H9 (cell line): Measurements from ENCODE around the gene THSD4. TPM values are rescaled to one million over a fixed set of nuclear protein-coding genes. Genes with fewer than 3 reads are reported as not detected.

Source experiments
- DNase-seq: peaks from one replicate; pipeline ENCODE4 v3.0.0-alpha.2; 2017
- H2AFZ ChIP-seq: one replicate; pipeline ENCODE4 v1.6.1; 2013; ENCODE audit warnings: mild to moderate bottlenecking, low read length, control low read depth, moderate library complexity
- H2AK5ac ChIP-seq: 2 replicates; pipeline ENCODE4 v1.6.1; 2013; ENCODE audit warnings: low read length, control low read depth, mixed read lengths; ENCODE audit not compliant: insufficient read length
- H2BK120ac ChIP-seq: one replicate; pipeline ENCODE4 v1.6.1; 2013; ENCODE audit warnings: low read depth, mild to moderate bottlenecking, low read length, control low read depth, inconsistent platforms; ENCODE audit not compliant: poor library complexity, severe bottlenecking
- H2BK12ac ChIP-seq: 2 replicates; pipeline ENCODE4 v1.6.1; 2013; ENCODE audit warnings: low read length, control low read depth, mixed read lengths, low read depth; ENCODE audit not compliant: insufficient read length
- H2BK15ac ChIP-seq: 2 replicates; pipeline ENCODE4 v1.6.1; 2013; ENCODE audit warnings: low read depth, low read length, control low read depth
- H2BK20ac ChIP-seq: one replicate; pipeline ENCODE4 v1.6.1; 2013; ENCODE audit warnings: low read depth, mild to moderate bottlenecking, low read length, control low read depth, inconsistent platforms; ENCODE audit not compliant: poor library complexity, severe bottlenecking
- H2BK5ac ChIP-seq: 2 replicates; pipeline ENCODE4 v1.6.1; 2013; ENCODE audit warnings: low read length, control low read depth, mixed read lengths; ENCODE audit not compliant: insufficient read length
- H3K14ac ChIP-seq: 2 replicates; pipeline ENCODE4 v1.6.1; 2013; ENCODE audit warnings: low read length, control low read depth; ENCODE audit not compliant: insufficient read depth
- H3K18ac ChIP-seq: 2 replicates; pipeline ENCODE4 v1.6.1; 2013; ENCODE audit warnings: low read depth, mild to moderate bottlenecking, mixed read lengths, low read length, control low read depth; ENCODE audit not compliant: insufficient read length
- H3K23ac ChIP-seq: 2 replicates; pipeline ENCODE4 v1.6.1; 2013; ENCODE audit warnings: low read length, control low read depth, mixed read lengths, low read depth; ENCODE audit not compliant: insufficient read length
- H3K23me2 ChIP-seq: 2 replicates; pipeline ENCODE4 v1.6.1; 2013; ENCODE audit warnings: low read depth, mild to moderate bottlenecking, mixed read lengths, low read length, control low read depth; ENCODE audit not compliant: insufficient read length, poor library complexity, severe bottlenecking
- H3K27ac ChIP-seq: 2 replicates; pipeline ENCODE4 v1.5.1; 2013; ENCODE audit warnings: low read length, control low read depth, mixed read lengths, low read depth; ENCODE audit not compliant: insufficient read length
- H3K27me3 ChIP-seq: 2 replicates; pipeline ENCODE4 v1.6.1; 2013; ENCODE audit warnings: low read length, control low read depth, inconsistent platforms; ENCODE audit not compliant: insufficient read depth
- H3K4ac ChIP-seq: 2 replicates; pipeline ENCODE4 v1.6.1; 2013; ENCODE audit warnings: low read depth, mild to moderate bottlenecking, control low read depth, inconsistent platforms, low read length, moderate library complexity
- H3K4me1 ChIP-seq: 2 replicates; pipeline ENCODE4 v1.6.1; 2013; ENCODE audit warnings: low read length, control low read depth, inconsistent platforms; ENCODE audit not compliant: insufficient read depth
- H3K4me2 ChIP-seq: 2 replicates; pipeline ENCODE4 v1.6.1; 2013; ENCODE audit warnings: low read length, control low read depth, mixed read lengths; ENCODE audit not compliant: insufficient read length, insufficient read depth
- H3K56ac ChIP-seq: 2 replicates; pipeline ENCODE4 v1.6.1; 2013; ENCODE audit warnings: low read depth, mild to moderate bottlenecking, mixed read lengths, low read length, control low read depth; ENCODE audit not compliant: insufficient read length
- H3K79me1 ChIP-seq: 2 replicates; pipeline ENCODE4 v1.6.1; 2013; ENCODE audit warnings: low read depth, mild to moderate bottlenecking, moderate library complexity, low read length, control low read depth, inconsistent platforms; ENCODE audit not compliant: insufficient read depth, poor library complexity, severe bottlenecking
- H3K79me2 ChIP-seq: 2 replicates; pipeline ENCODE4 v1.6.1; 2013; ENCODE audit warnings: low read length, control low read depth, inconsistent platforms; ENCODE audit not compliant: insufficient read depth
- H3K9ac ChIP-seq: 2 replicates; pipeline ENCODE4 v1.6.1; 2013; ENCODE audit warnings: low read length, control low read depth, mixed read lengths; ENCODE audit not compliant: insufficient read length; ENCODE audit errors: extremely low read depth
- H3K9me3 ChIP-seq: one replicate; pipeline ENCODE4 v1.6.1; 2013; ENCODE audit warnings: low read depth, low read length, inconsistent platforms; ENCODE audit not compliant: control insufficient read depth
- H3T11ph ChIP-seq: one replicate; pipeline ENCODE4 v1.6.1; 2013; ENCODE audit warnings: mild to moderate bottlenecking, low read length, control low read depth, inconsistent platforms
- H4K20me1 ChIP-seq: one replicate; pipeline ENCODE4 v1.6.1; 2013; ENCODE audit not compliant: control insufficient read depth, insufficient read length, insufficient read depth
- H4K5ac ChIP-seq: 2 replicates; pipeline ENCODE4 v1.6.1; 2013; ENCODE audit warnings: low read depth, mild to moderate bottlenecking, mixed read lengths, low read length, control low read depth; ENCODE audit not compliant: insufficient read length
- H4K8ac ChIP-seq: replicated peaks from 2 replicates; pipeline ENCODE4 v1.6.1; 2013; ENCODE audit warnings: low read length, control low read depth, mixed read lengths, low read depth; ENCODE audit not compliant: insufficient read length
- H4K91ac ChIP-seq: 2 replicates; pipeline ENCODE4 v1.6.1; 2013; ENCODE audit warnings: low read depth, mild to moderate bottlenecking, moderate library complexity, mixed read lengths, low read length, control low read depth; ENCODE audit not compliant: insufficient read length
- H3K27ac Mint-ChIP-seq, 3 experiments: 2 replicates in 2 of 3; 3 replicates in 1 of 3; pipeline ENCODE4 v1.8.0; 2020 to 2021; ENCODE audit warnings: mixed read lengths in 3 of 3, mild to moderate bottlenecking in 1 of 3, moderate library complexity in 1 of 3
- H3K27me3 Mint-ChIP-seq: 2 replicates; pipeline ENCODE4 v1.8.0; 2021; ENCODE audit warnings: low read depth, mild to moderate bottlenecking, moderate library complexity, mixed read lengths
- H3K36me3 Mint-ChIP-seq, 3 experiments: 2 replicates in 2 of 3; 3 replicates in 1 of 3; pipeline ENCODE4 v1.8.0; 2020 to 2021; ENCODE audit warnings: low read depth in 3 of 3, mixed read lengths in 3 of 3; ENCODE audit not compliant: insufficient read depth in 1 of 3
- H3K4me1 Mint-ChIP-seq, 2 experiments: 2 replicates each; pipeline ENCODE4 v1.8.0; 2020; ENCODE audit warnings: mixed read lengths in 2 of 2
- H3K4me3 Mint-ChIP-seq, 2 experiments: 2 replicates in 1 of 2; 3 replicates in 1 of 2; pipeline ENCODE4 v1.8.0; 2020 to 2021; ENCODE audit warnings: mild to moderate bottlenecking in 2 of 2, mixed read lengths in 2 of 2, moderate library complexity in 1 of 2
- H3K9me3 Mint-ChIP-seq, 2 experiments: 2 replicates in 1 of 2; 3 replicates in 1 of 2; pipeline ENCODE4 v1.8.0; 2020; ENCODE audit warnings: mild to moderate bottlenecking in 2 of 2, mixed read lengths in 2 of 2, moderate library complexity in 1 of 2
- WGBS: extraction: QIAGEN DNeasy Blood & Tissue Kit; methylation state at CpG from one replicate; pipeline ENCODE4 v1.1.7; 2013; ENCODE audit warnings: missing lambda C conversion rate, low lambda C conversion rate, mixed read lengths; ENCODE audit not compliant: insufficient read length; ENCODE audit errors: extremely low coverage; 5-methylcytosine and 5-hydroxymethylcytosine counted together
- total RNA-seq: library from RNA; stranded (reverse); gene quantifications from 2 replicates; pipeline ENCODE4 v1.2.1, GENCODE V29; 2021
- TF ChIP-seq, protein P1 (sequence below): fragments of 200-600 bp; sonication (generic); conservative IDR thresholded peaks from 3 replicates; pipeline ENCODE4 v1.8.0; 2021; ENCODE audit warnings: antibody characterized with exemption, mild to moderate bottlenecking

THSD4 gene
- total RNA-seq, 1 experiment from 2014 or later = 5.5 TPM

DNA sequence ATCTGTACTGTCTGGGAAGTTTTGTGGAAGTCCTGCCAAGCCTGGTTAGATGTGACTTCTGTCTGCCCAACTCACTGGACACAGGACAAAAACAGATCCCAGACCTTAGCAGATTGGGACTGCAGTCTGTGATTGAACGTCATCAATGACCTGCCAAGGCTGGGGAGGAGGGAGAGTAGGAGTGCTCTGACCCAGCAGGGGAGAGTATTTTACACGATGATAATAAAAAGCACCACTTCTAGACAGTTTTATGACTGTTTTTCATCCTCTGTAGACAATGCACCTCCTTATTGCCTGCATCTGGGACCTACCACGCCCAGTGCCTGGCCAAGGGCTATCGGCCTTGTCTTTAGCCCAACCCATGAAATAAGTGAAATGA lies 592.8 kb downstream of the THSD4 start:
- no peak overlapping the region for H3K9ac ChIP-seq
- no peak overlapping the region for H2AK5ac ChIP-seq
- peaks cover 10 to 12% of the 10 kb centered on the region in 2 experiments for H3K4me1 Mint-ChIP-seq
- H4K20me1 ChIP-seq = no peaks in the 10 kb centered on the region
- H3K27ac Mint-ChIP-seq = no peak overlapping the region
- H3K4me2 ChIP-seq = no peak overlapping the region
- WGBS = no CpG with 5 or more reads among the region's 4 CpGs
- peaks cover 6% of the 10 kb centered on the region; the same call in 1 of the 2 replicates for H3K4me1 ChIP-seq
- H3K23me2 ChIP-seq = no peaks in the 10 kb centered on the region
- H3K9me3 Mint-ChIP-seq = no peaks in the 10 kb centered on the region
- H3K14ac ChIP-seq = no peak overlapping the region
- H2AFZ ChIP-seq = no peak overlapping the region
- no peaks in the 10 kb centered on the region for H3K27me3 Mint-ChIP-seq
- TF ChIP-seq, protein P1, sequence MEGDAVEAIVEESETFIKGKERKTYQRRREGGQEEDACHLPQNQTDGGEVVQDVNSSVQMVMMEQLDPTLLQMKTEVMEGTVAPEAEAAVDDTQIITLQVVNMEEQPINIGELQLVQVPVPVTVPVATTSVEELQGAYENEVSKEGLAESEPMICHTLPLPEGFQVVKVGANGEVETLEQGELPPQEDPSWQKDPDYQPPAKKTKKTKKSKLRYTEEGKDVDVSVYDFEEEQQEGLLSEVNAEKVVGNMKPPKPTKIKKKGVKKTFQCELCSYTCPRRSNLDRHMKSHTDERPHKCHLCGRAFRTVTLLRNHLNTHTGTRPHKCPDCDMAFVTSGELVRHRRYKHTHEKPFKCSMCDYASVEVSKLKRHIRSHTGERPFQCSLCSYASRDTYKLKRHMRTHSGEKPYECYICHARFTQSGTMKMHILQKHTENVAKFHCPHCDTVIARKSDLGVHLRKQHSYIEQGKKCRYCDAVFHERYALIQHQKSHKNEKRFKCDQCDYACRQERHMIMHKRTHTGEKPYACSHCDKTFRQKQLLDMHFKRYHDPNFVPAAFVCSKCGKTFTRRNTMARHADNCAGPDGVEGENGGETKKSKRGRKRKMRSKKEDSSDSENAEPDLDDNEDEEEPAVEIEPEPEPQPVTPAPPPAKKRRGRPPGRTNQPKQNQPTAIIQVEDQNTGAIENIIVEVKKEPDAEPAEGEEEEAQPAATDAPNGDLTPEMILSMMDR = no peak
- H4K91ac ChIP-seq = no peak overlapping the region
- no peak overlapping the region for H4K8ac ChIP-seq
- no peaks in the 10 kb centered on the region for H3K79me1 ChIP-seq
- H3K4ac ChIP-seq = no peak overlapping the region
- H3K27ac ChIP-seq = no peak overlapping the region
- no peaks in the 10 kb centered on the region for H3K79me2 ChIP-seq
- no peak overlapping the region for H3K4me3 Mint-ChIP-seq
- no peaks in the 10 kb centered on the region for H3K9me3 ChIP-seq
- H3K56ac ChIP-seq = no peak overlapping the region
- H3K23ac ChIP-seq = no peak overlapping the region
- H2BK20ac ChIP-seq = no peak overlapping the region
- 0 out of 2 replicates have a peak overlapping the region, but pooled peaks have one; percentile 52 for H2BK15ac ChIP-seq
- H3K36me3 Mint-ChIP-seq = peaks cover 0 to 2% (median 0%) of the 10 kb centered on the region in 3 experiments; a peak in 1 of 7 replicates
- no peak for DNase-seq
- H3K27me3 ChIP-seq = no peaks in the 10 kb centered on the region
- no peak overlapping the region for H3T11ph ChIP-seq
- H4K5ac ChIP-seq = no peak overlapping the region
- H3K18ac ChIP-seq = no peak overlapping the region
- H2BK5ac ChIP-seq = no peak overlapping the region
- no peak overlapping the region for H2BK12ac ChIP-seq
- H2BK120ac ChIP-seq = no peak overlapping the region
